GM12873 (cell line): ENCODE data around the gene ITLN2.
A peak's percentile ranks its signal among the peaks of the same experiment; 100 is the strongest.

Source experiments
- CTCF ChIP-seq: IDR thresholded peaks from 2 replicates; pipeline ENCODE4 v1.5.1; 2012; ENCODE audit warnings: low read depth, mild to moderate bottlenecking, moderate library complexity, low read length, control low read depth; ENCODE audit not compliant: insufficient read depth; ENCODE audit errors: missing control alignments

ITLN2 gene

GRCh38 chr1:160993544-160994193 is 39.1 kb upstream of the ITLN2 start:
- peak; percentile 11 for TF ChIP-seq CTCF

- no peak for TF ChIP-seq CTCF
These were observed 32.9 kb upstream of the ITLN2 start for GRCh38 chr1:160987359-160988050.

- no peak for TF ChIP-seq CTCF
These were observed 31.1 kb upstream of the ITLN2 start for GRCh38 chr1:160985723-160986122.

- TF ChIP-seq CTCF: no peak
These were observed 27.2 kb upstream of the ITLN2 start for GRCh38 chr1:160981584-160982411.

- no peak for TF ChIP-seq CTCF
These were observed 24.7 kb upstream of the ITLN2 start for GRCh38 chr1:160979286-160979685.

- TF ChIP-seq CTCF: no peak
These were observed 23.9 kb upstream of the ITLN2 start for GRCh38 chr1:160978510-160978927.

- no peak for TF ChIP-seq CTCF
These were observed 20.4 kb upstream of the ITLN2 start for GRCh38 chr1:160975026-160975425.
